Sigmoid colon (tissue), 7 donors: ENCODE data around the gene MRPL24. TPM values are rescaled to one million over a fixed set of nuclear protein-coding genes. Genes with fewer than 3 reads are reported as not detected.

Source experiments
- DNase-seq: peaks from one replicate; pipeline ENCODE4 v3.0.0-alpha.2; 2019
- H3K27ac ChIP-seq, 4 donors: fragments of 200-600 bp; sonication (generic); one replicate each; pipeline ENCODE4 v1.5.1; 2016 to 2019; ENCODE audit warnings: mild to moderate bottlenecking in 1 of 4
- H3K27me3 ChIP-seq, 3 donors: fragments of 200-600 bp; sonication (generic); one replicate each; pipeline ENCODE4 v1.5.1; 2019; ENCODE audit warnings: mild to moderate bottlenecking in 1 of 3
- H3K36me3 ChIP-seq, 4 donors: fragments of 200-600 bp; sonication (generic); one replicate each; pipeline ENCODE4 v1.5.1; 2016 to 2019
- H3K4me1 ChIP-seq, 4 donors: fragments of 200-600 bp; sonication (generic); one replicate each; pipeline ENCODE4 v1.5.1; 2017 to 2019
- H3K4me3 ChIP-seq, 4 donors: fragments of 200-600 bp; sonication (generic); one replicate each; pipeline ENCODE4 v1.5.1; 2017 to 2019; ENCODE audit warnings: mild to moderate bottlenecking in 2 of 4, moderate library complexity in 1 of 4
- H3K9me3 ChIP-seq, 4 donors: fragments of 200-600 bp in 3 of 4; sonication (generic) in 3 of 4; one replicate each; pipeline versions ENCODE4 v1.5.1 to v1.6.1; 2013 to 2019
- EP300 ChIP-seq, 4 donors: sonication (generic); formaldehyde crosslinking; IDR thresholded peaks; one replicate each; pipeline ENCODE4 v1.6.1; 2017; ENCODE audit warnings: antibody characterized with exemption in 4 of 4
- POLR2A ChIP-seq, 2 donors: fragments of 450-650 bp; IDR thresholded peaks; one replicate each; pipeline ENCODE4 v1.6.1; 2016; ENCODE audit warnings: antibody characterized with exemption in 2 of 2, mild to moderate bottlenecking in 2 of 2, moderate library complexity in 2 of 2
- POLR2AphosphoS5 ChIP-seq, 4 donors: sonication (generic); formaldehyde crosslinking; IDR thresholded peaks; one replicate each; pipeline ENCODE4 v1.6.1; 2017; ENCODE audit warnings: antibody characterized with exemption in 4 of 4
- WGBS, 2 donors: extraction: QIAGEN DNeasy Blood & Tissue Kit; methylation state at CpG; one replicate each; pipeline ENCODE4 v1.1.7; 2013; 5-methylcytosine and 5-hydroxymethylcytosine counted together
- intact Hi-C: fragments of 100-400 bp; cut with DNase I; formaldehyde crosslinking; loops from one replicate; pipeline ENCODE4 v1.15.1; 2023
- polyA plus RNA-seq, 3 donors: library from polyadenylated mRNA; stranded (reverse); fragments of 200-250 nt; gene quantifications; one replicate each; pipeline ENCODE4 v1.2.3, GENCODE V29; 2013
- total RNA-seq, 4 donors: library from RNA; depleted of rRNA; stranded (reverse); fragments of >200 nt; gene quantifications; one replicate each; pipeline ENCODE4 v1.1.0, GENCODE V29; 2016
- TF ChIP-seq, protein P1 (sequence below), 4 experiments: fragments of 450-650 bp in 3 of 4; fragments of 200-600 bp in 1 of 4; IDR thresholded peaks; one replicate each; pipeline ENCODE4 v1.5.1; 2016 to 2019; ENCODE audit warnings: antibody characterized with exemption in 4 of 4, mild to moderate bottlenecking in 3 of 4, moderate library complexity in 2 of 4
- donor health status: healthy with polysubstance abuse.
- donor health status: Bipolar disorder and iron deficiency.
- donor health status: healthy.

Gene MRPL24
- total RNA-seq: 10 to 100 TPM; 53.0 to 68.5 (median 59.7) TPM
- polyA plus RNA-seq: 10 to 100 TPM; 72.7 to 81.1 (median 81.0) TPM

DNA sequence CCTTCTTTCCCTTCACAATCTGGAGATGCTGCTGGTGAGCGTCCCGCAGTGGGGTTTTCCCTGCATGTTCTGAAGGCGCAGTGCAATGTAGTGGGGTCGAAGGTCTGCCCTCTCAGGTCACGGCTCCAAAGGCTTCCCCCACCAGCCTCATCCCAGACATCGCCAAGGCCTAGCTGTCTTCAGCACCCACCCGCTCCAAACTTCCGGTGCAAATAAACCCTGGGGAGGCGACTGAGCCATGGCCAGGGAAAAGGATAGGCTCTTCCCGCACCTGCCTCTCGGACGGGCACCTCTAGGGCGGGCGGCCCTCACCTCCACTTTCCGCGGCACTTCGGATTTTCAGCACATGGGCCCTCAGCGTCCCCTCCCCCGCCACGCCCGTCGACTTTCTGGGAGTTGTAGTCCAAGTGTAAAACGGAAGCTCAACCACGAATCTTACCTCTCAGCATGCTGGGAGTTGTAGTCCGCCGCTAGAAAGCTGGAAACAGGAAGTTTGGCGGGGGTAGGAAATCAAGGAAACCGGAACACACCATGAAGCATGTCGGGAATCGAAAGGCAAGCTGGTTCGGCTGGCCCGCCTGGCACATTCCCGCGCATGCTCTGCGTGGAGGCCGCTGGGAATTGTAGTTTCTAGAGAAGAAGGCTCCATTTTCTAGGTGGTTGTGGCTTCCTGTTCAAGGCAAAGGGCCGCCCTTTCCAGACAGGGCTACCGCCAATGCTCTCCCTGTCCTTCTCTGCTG lies at the start of gene MRPL24:
MRPL24 (minus strand) TSS at position 348 of the 740 bp plus-strand sequence. CDS start 2,384 bp downstream, outside the sequence.
- 0% methylated on average over 38 of the region's 38 CpGs for WGBS, 2 donors

DNA sequence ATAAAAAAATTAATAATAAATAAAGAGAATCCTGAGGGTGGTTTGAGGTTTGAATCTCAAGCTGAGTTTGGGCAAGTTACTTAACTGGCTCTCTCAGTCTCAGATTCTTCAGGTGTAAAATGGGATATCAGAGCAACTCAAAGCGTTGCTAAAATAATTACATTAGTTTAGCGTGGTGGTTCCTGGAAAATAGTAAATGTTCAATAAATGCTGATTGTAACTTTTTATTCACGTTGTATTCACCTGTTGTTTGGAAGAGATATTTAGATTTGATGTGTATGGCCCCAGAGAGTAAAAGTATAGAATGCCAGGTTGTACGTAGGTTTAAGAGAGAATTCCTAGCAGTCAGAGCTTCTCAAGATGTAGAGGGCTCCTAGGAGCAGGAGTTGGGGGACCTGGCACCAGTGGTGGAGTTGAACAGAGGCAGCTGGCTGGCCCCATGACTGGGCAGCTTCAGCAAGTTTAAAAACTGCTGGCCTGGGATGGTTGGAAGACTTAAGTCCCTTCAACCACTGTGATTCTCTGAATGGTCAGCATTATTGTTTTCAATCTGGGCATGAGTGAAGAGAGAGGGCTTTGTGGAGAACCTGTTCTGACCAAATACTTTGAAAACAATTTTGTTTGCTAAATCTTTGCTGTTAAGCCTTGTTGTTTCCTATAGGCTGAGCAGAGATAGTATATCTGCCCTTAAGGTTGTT lies 48.9 kb upstream of the MRPL24 start:
- intact Hi-C loops: no loop called here
- no peaks in the 10 kb centered on the region for H3K4me1 ChIP-seq
- no peaks in the 10 kb centered on the region for H3K9me3 ChIP-seq
- DNase-seq: no peak
- H3K27me3 ChIP-seq: no peaks in the 10 kb centered on the region
- 85 to 94% methylated on average over 4 of the region's 4 CpGs for WGBS, 2 donors
- no peak overlapping the region for H3K4me3 ChIP-seq
- peaks cover 25 to 95% (median 47%) of the 10 kb centered on the region in 4 donors for H3K36me3 ChIP-seq
- no peak for TF ChIP-seq EP300 (IDR thresholded peaks at IDR 0.05)
- TF ChIP-seq, protein P1, sequence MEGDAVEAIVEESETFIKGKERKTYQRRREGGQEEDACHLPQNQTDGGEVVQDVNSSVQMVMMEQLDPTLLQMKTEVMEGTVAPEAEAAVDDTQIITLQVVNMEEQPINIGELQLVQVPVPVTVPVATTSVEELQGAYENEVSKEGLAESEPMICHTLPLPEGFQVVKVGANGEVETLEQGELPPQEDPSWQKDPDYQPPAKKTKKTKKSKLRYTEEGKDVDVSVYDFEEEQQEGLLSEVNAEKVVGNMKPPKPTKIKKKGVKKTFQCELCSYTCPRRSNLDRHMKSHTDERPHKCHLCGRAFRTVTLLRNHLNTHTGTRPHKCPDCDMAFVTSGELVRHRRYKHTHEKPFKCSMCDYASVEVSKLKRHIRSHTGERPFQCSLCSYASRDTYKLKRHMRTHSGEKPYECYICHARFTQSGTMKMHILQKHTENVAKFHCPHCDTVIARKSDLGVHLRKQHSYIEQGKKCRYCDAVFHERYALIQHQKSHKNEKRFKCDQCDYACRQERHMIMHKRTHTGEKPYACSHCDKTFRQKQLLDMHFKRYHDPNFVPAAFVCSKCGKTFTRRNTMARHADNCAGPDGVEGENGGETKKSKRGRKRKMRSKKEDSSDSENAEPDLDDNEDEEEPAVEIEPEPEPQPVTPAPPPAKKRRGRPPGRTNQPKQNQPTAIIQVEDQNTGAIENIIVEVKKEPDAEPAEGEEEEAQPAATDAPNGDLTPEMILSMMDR (IDR thresholded peaks at IDR 0.05): no peak
- no peak for TF ChIP-seq POLR2A (IDR thresholded peaks at IDR 0.05)
- no peak for TF ChIP-seq POLR2AphosphoS5 (IDR thresholded peaks at IDR 0.05)
- no peak overlapping the region for H3K27ac ChIP-seq

More for the DNA sequence above, at the start of gene MRPL24:
- peak within 1 kb of the TSS; percentile 83 to 88 (median 86) for H3K27ac ChIP-seq
- intact Hi-C loops: loop anchor here (1.0 kb wide), 1 partner anchor 12 kb away; no protein-coding TSS in a partner anchor
- peaks cover 30 to 56% (median 35%) of the 10 kb centered on the region in 4 donors for H3K36me3 ChIP-seq
- TF ChIP-seq EP300 (IDR thresholded peaks at IDR 0.05): peak in 1 of 4 donors; percentile 44
- no peak for TF ChIP-seq POLR2A (IDR thresholded peaks at IDR 0.05)
- peak; percentile 55 to 92 (median 76) for TF ChIP-seq POLR2AphosphoS5 (IDR thresholded peaks at IDR 0.05)
- TF ChIP-seq, protein P1 (IDR thresholded peaks at IDR 0.05): no peak
- peak within 1 kb of the TSS; percentile 64 to 79 (median 74) for H3K4me3 ChIP-seq
- no peaks in the 10 kb centered on the region for H3K27me3 ChIP-seq
- DNase-seq: peak; percentile 99
- H3K4me1 ChIP-seq: peaks cover 0 to 33% (median 29%) of the 10 kb centered on the region in 4 donors
- H3K9me3 ChIP-seq: no peaks in the 10 kb centered on the region

DNA sequence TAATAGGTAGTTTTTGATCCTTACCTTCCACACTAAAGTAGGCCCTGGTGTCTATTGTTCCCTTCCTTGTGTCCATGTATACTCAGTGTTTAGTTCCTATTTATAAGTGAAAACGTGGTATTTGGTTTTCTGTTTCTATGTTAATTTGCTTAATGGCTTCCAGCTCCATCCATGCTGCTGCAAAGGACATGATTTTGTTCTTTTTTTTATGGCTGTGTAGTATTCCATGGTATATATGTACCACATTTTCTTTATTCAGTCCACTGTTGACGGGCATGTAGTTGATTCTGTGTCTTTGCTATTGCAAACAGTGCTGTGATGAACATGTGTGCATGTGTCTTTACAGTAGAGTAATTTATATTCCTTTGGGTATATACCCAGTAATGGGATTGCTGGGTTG lies 47.2 kb upstream of the MRPL24 start:
- DNase-seq: no peak
- Histone ChIP-seq H3K9me3 (no peaks in the 10 kb centered on the region), H3K27ac (no peak overlapping the region), H3K36me3 (peaks cover 19 to 92% (median 44%) of the 10 kb centered on the region in 4 donors), H3K4me3 (no peak overlapping the region), H3K27me3 (no peaks in the 10 kb centered on the region), H3K4me1 (no peaks in the 10 kb centered on the region)
- 89 to 93% methylated on average over 2 of the region's 2 CpGs for WGBS, 2 donors
- no peak for TF ChIP-seq POLR2A (IDR thresholded peaks at IDR 0.05)
- no peak for TF ChIP-seq EP300 (IDR thresholded peaks at IDR 0.05)
- no peak for TF ChIP-seq POLR2AphosphoS5 (IDR thresholded peaks at IDR 0.05)
- TF ChIP-seq, protein P1 (IDR thresholded peaks at IDR 0.05): no peak
- intact Hi-C loops: no loop called here

DNA sequence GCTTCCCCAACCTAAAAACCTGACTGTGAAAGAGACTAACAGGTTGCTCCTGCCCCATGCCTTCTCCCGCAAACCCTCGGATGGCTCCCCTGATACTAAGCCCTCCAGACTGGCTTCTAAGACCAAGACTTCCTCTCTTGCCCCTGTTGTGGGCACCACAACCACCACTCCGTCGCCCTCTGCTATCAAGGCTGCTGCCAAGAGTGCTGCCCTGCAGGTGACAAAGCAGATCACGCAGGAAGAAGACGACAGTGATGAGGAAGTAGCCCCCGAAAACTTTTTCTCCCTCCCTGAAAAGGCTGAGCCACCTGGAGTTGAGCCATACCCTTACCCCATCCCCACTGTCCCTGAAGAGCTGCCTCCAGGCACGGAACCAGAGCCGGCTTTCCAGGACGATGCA lies 45.8 kb upstream of the MRPL24 start:
- no peak overlapping the region for H3K27ac ChIP-seq
- 67 to 95% methylated on average over 10 of the region's 10 CpGs for WGBS, 2 donors
- intact Hi-C loops: no loop called here
- no peaks in the 10 kb centered on the region for H3K9me3 ChIP-seq
- TF ChIP-seq POLR2A (IDR thresholded peaks at IDR 0.05): no peak
- TF ChIP-seq, protein P1 (IDR thresholded peaks at IDR 0.05): no peak
- no peak for TF ChIP-seq EP300 (IDR thresholded peaks at IDR 0.05)
- TF ChIP-seq POLR2AphosphoS5 (IDR thresholded peaks at IDR 0.05): no peak
- H3K27me3 ChIP-seq: no peaks in the 10 kb centered on the region
- H3K4me3 ChIP-seq: no peak overlapping the region
- DNase-seq: peak; percentile 56
- peaks cover 8 to 92% (median 34%) of the 10 kb centered on the region in 4 donors for H3K36me3 ChIP-seq
- H3K4me1 ChIP-seq: peaks cover 0 to 5% (median 2%) of the 10 kb centered on the region in 4 donors
